Hepatocyte (in vitro differentiated cells): Measurements from ENCODE around the gene ZNF622. TPM values are rescaled to one million over a fixed set of nuclear protein-coding genes. Genes with fewer than 3 reads are reported as not detected.

Experiments
- DNase-seq: peaks from one replicate; pipeline ENCODE4 v3.0.0-alpha.2; 2016; ENCODE audit warnings: low spot score
- H2AFZ ChIP-seq: fragments of 200-600 bp; sonication (generic); 2 replicates; pipeline ENCODE4 v1.6.0; 2016; ENCODE audit warnings: antibody characterized with exemption, mild to moderate bottlenecking
- H3K27ac ChIP-seq: fragments of 200-600 bp; sonication (generic); 2 replicates; pipeline ENCODE4 v1.5.1; 2016; ENCODE audit warnings: mild to moderate bottlenecking
- H3K27me3 ChIP-seq: fragments of 200-600 bp; sonication (generic); 2 replicates; pipeline ENCODE4 v1.6.1; 2016
- H3K36me3 ChIP-seq: fragments of 200-600 bp; sonication (generic); replicated peaks from 2 replicates; pipeline ENCODE4 v1.5.1; 2016; ENCODE audit warnings: low read depth; ENCODE audit not compliant: insufficient read depth
- H3K4me1 ChIP-seq: fragments of 200-600 bp; sonication (generic); 2 replicates; pipeline ENCODE4 v1.5.1; 2016; ENCODE audit warnings: mild to moderate bottlenecking, moderate library complexity; ENCODE audit not compliant: insufficient read depth
- H3K4me2 ChIP-seq: fragments of 200-600 bp; sonication (generic); 2 replicates; pipeline ENCODE4 v1.6.0; 2016
- H3K4me3 ChIP-seq: fragments of 200-600 bp; sonication (generic); 2 replicates; pipeline ENCODE4 v1.5.1; 2016; ENCODE audit warnings: mild to moderate bottlenecking
- H3K79me2 ChIP-seq: fragments of 200-600 bp; sonication (generic); 2 replicates; pipeline ENCODE4 v1.6.0; 2017; ENCODE audit warnings: mild to moderate bottlenecking
- H3K9me2 ChIP-seq: fragments of 200-600 bp; sonication (generic); replicated peaks from 2 replicates; pipeline ENCODE4 v1.6.0; 2017; ENCODE audit warnings: mild to moderate bottlenecking; ENCODE audit not compliant: insufficient read depth
- H3K9me3 ChIP-seq: fragments of 200-600 bp; sonication (generic); 2 replicates; pipeline ENCODE4 v1.5.1; 2016; ENCODE audit warnings: low read depth, mild to moderate bottlenecking
- H4K20me1 ChIP-seq: fragments of 200-600 bp; sonication (generic); 2 replicates; pipeline ENCODE4 v1.6.0; 2016; ENCODE audit warnings: mild to moderate bottlenecking; ENCODE audit not compliant: insufficient read depth, poor library complexity, severe bottlenecking
- CTCF ChIP-seq: fragments of 200-600 bp; sonication (generic); IDR thresholded peaks from 2 replicates; pipeline ENCODE4 v1.5.1; 2016; ENCODE audit warnings: antibody characterized with exemption, mild to moderate bottlenecking; ENCODE audit not compliant: poor library complexity
- EZH2 ChIP-seq: fragments of 200-600 bp; sonication (generic); IDR thresholded peaks from 2 replicates; pipeline ENCODE4 v1.6.1; 2016; ENCODE audit warnings: antibody characterized with exemption, mild to moderate bottlenecking, borderline replicate concordance
- EZH2phosphoT487 ChIP-seq: fragments of 200-600 bp; sonication (generic); IDR thresholded peaks from one replicate; pipeline ENCODE4 v1.6.1; 2018; ENCODE audit warnings: antibody characterized with exemption, mild to moderate bottlenecking, low read depth, moderate library complexity; ENCODE audit not compliant: unreplicated experiment, severe bottlenecking
- WGBS: methylation state at CpG from one replicate; pipeline ENCODE4 v1.1.6; 2016; ENCODE audit warnings: low lambda C conversion rate; ENCODE audit errors: missing lambda C conversion rate; 5-methylcytosine and 5-hydroxymethylcytosine counted together
- polyA plus RNA-seq: library from polyadenylated mRNA; unstranded; fragments of >200 nt; fragmentation: Nextera tagmentation; extraction: Ambion mirVana; gene quantifications from 2 replicates; pipeline ENCODE4 v1.2.1, GENCODE V29; 2016
- total RNA-seq: library from RNA; depleted of rRNA; stranded (reverse); fragments of >200 nt; gene quantifications from 2 replicates; pipeline ENCODE4 v1.2.3, GENCODE V29; 2014

ZNF622 gene
- total and polyA plus RNA-seq, 2 experiments from 2014 or later = 44.6 to 49.5 TPM

- Histone ChIP-seq H3K4me1 (no peaks in the 10 kb centered on the region), H3K9me3 (no peaks in the 10 kb centered on the region), H3K4me3 (no peak overlapping the region), H3K9me2 (no peaks in the 10 kb centered on the region), H3K27ac (peak overlapping the region; percentile 14), H3K36me3 (no peaks in the 10 kb centered on the region), H3K79me2 (peaks cover 36% of the 10 kb centered on the region), H3K27me3 (no peaks in the 10 kb centered on the region), H4K20me1 (peaks cover 21% of the 10 kb centered on the region), H3K4me2 (no peak overlapping the region), H2AFZ (no peak overlapping the region)
- no peak for TF ChIP-seq EZH2phosphoT487
- no peak for TF ChIP-seq EZH2
- no peak for TF ChIP-seq CTCF
- no peak for DNase-seq
- WGBS = 94% methylated on average over 5 of the region's 5 CpGs
These were observed 9.9 kb downstream of the ZNF622 start for GRCh38 chr5:16455668-16456067.

GRCh38 chr5:16454686-16455085 lies 10.9 kb downstream of the ZNF622 start:
- no peaks in the 10 kb centered on the region for H3K36me3 ChIP-seq
- 92% methylated on average over 4 of the region's 4 CpGs for WGBS

GRCh38 chr5:16453609-16454008 lies 12.0 kb downstream of the ZNF622 start:
- H3K36me3 ChIP-seq = no peaks in the 10 kb centered on the region
- no peak overlapping the region for H3K27ac ChIP-seq
- no peak for DNase-seq
- H4K20me1 ChIP-seq = peaks cover 11% of the 10 kb centered on the region
- H2AFZ ChIP-seq = no peak overlapping the region
- H3K79me2 ChIP-seq = peaks cover 21% of the 10 kb centered on the region
- TF ChIP-seq EZH2phosphoT487 (no peak), EZH2 (no peak), CTCF (peak; percentile 21)
- H3K9me3 ChIP-seq = no peaks in the 10 kb centered on the region
- H3K4me3 ChIP-seq = no peak overlapping the region
- H3K4me1 ChIP-seq = no peaks in the 10 kb centered on the region
- no peaks in the 10 kb centered on the region for H3K9me2 ChIP-seq
- H3K27me3 ChIP-seq = no peaks in the 10 kb centered on the region
- H3K4me2 ChIP-seq = no peak overlapping the region

More at GRCh38 chr5:16454686-16455085, 10.9 kb downstream of the ZNF622 start:
- TF ChIP-seq CTCF (no peak), EZH2 (no peak), EZH2phosphoT487 (no peak)
- no peak for DNase-seq
- Histone ChIP-seq H3K27me3 (no peaks in the 10 kb centered on the region), H3K4me3 (no peak overlapping the region), H3K4me2 (no peak overlapping the region), H3K9me2 (no peaks in the 10 kb centered on the region), H2AFZ (no peak overlapping the region), H3K27ac (no peak overlapping the region), H3K79me2 (peaks cover 27% of the 10 kb centered on the region), H4K20me1 (peaks cover 18% of the 10 kb centered on the region), H3K9me3 (no peaks in the 10 kb centered on the region), H3K4me1 (no peaks in the 10 kb centered on the region)

- 83% methylated on average over 2 of the region's 2 CpGs for WGBS
- no peaks in the 10 kb centered on the region for H3K9me2 ChIP-seq
- no peak overlapping the region for H3K4me3 ChIP-seq
- H3K27ac ChIP-seq = no peak overlapping the region
- no peak overlapping the region for H2AFZ ChIP-seq
- no peaks in the 10 kb centered on the region for H3K4me1 ChIP-seq
- no peak overlapping the region for H3K4me2 ChIP-seq
- H4K20me1 ChIP-seq = peaks cover 5% of the 10 kb centered on the region
- TF ChIP-seq CTCF (no peak), EZH2 (no peak), EZH2phosphoT487 (no peak)
- H3K9me3 ChIP-seq = no peaks in the 10 kb centered on the region
- peaks cover 11% of the 10 kb centered on the region for H3K79me2 ChIP-seq
- H3K27me3 ChIP-seq = no peaks in the 10 kb centered on the region
- no peaks in the 10 kb centered on the region for H3K36me3 ChIP-seq
- DNase-seq = no peak
These were observed 15.4 kb downstream of the ZNF622 start for GRCh38 chr5:16450163-16450562.
